CD4-positive, CD25-positive, alpha-beta regulatory T cell (primary cell): ENCODE measurements around the gene SLC35D1. TPM values are rescaled to one million over a fixed set of nuclear protein-coding genes. Genes with fewer than 3 reads are reported as not detected.

Experiments used
- ATAC-seq, 2 donors: fragments of 150-1000 bp; cut with Tn5 transposase; one replicate each; pipeline ENCODE4 v1.10.0; 2021; ENCODE audit warnings: low read depth in 2 of 2, moderate number of reproducible peaks in 2 of 2, moderate library complexity in 1 of 2
- DNase-seq, 3 donors: peaks; one replicate each; pipeline versions ENCODE4 v3.0.0 to v3.0.0-alpha.2; 2012 to 2022; ENCODE audit warnings: mixed read lengths in 1 of 3
- H3K27ac ChIP-seq: one replicate; pipeline ENCODE4 v1.7.0; 2013; ENCODE audit warnings: mild to moderate bottlenecking, low read length; ENCODE audit not compliant: insufficient read depth, poor library complexity, severe bottlenecking
- H3K27me3 ChIP-seq: one replicate; pipeline ENCODE4 v1.7.0; 2013; ENCODE audit warnings: low read length; ENCODE audit not compliant: control insufficient read depth, insufficient read depth
- H3K36me3 ChIP-seq: one replicate; pipeline ENCODE4 v1.7.0; 2013; ENCODE audit warnings: mild to moderate bottlenecking, low read length, moderate library complexity; ENCODE audit not compliant: control insufficient read depth, insufficient read depth
- H3K4me1 ChIP-seq: 2 replicates; pipeline ENCODE4 v1.7.0; 2013; ENCODE audit warnings: mild to moderate bottlenecking, low read length; ENCODE audit not compliant: insufficient read depth, control insufficient read depth, poor library complexity, severe bottlenecking
- H3K4me3 ChIP-seq: one replicate; pipeline ENCODE4 v1.7.0; 2013; ENCODE audit warnings: low read depth, mild to moderate bottlenecking, low read length, moderate library complexity
- H3K9me3 ChIP-seq, 2 experiments: 1 replicate in 1 of 2; 2 replicates in 1 of 2; pipeline ENCODE4 v1.7.0; 2013; ENCODE audit warnings: low read length in 2 of 2, mild to moderate bottlenecking in 1 of 2, moderate library complexity in 1 of 2; ENCODE audit not compliant: control insufficient read depth in 2 of 2
- H3K27ac Mint-ChIP-seq, 3 donors: one replicate each; pipeline ENCODE4 v1.8.0; 2020 to 2022; ENCODE audit warnings: mild to moderate bottlenecking in 3 of 3, mixed read lengths in 3 of 3, moderate library complexity in 2 of 3
- H3K27me3 Mint-ChIP-seq: one replicate; pipeline ENCODE4 v1.8.0; 2022; ENCODE audit warnings: mild to moderate bottlenecking, mixed read lengths
- H3K36me3 Mint-ChIP-seq: one replicate; pipeline ENCODE4 v1.8.0; 2020; ENCODE audit warnings: mixed read lengths
- H3K4me1 Mint-ChIP-seq, 4 donors: one replicate each; pipeline ENCODE4 v1.8.0; 2020 to 2022; ENCODE audit warnings: mixed read lengths in 4 of 4, mild to moderate bottlenecking in 1 of 4
- H3K4me3 Mint-ChIP-seq, 4 donors: one replicate each; pipeline ENCODE4 v1.8.0; 2020 to 2022; ENCODE audit warnings: mild to moderate bottlenecking in 4 of 4, mixed read lengths in 4 of 4, moderate library complexity in 3 of 4
- H3K9me3 Mint-ChIP-seq, 7 donors: one replicate each; pipeline ENCODE4 v1.8.0; 2020 to 2022; ENCODE audit warnings: mixed read lengths in 7 of 7, mild to moderate bottlenecking in 3 of 7, moderate library complexity in 2 of 7
- polyA plus RNA-seq, 4 donors: library from polyadenylated mRNA; unstranded; fragments of 300-500 nt; fragmentation: Illumina TruSeq; gene quantifications; one replicate each; pipeline ENCODE4 v1.2.3, GENCODE V29; 2021
- total RNA-seq: library from RNA; stranded (reverse); gene quantifications from one replicate; pipeline ENCODE4 v1.2.3, GENCODE V29; 2022

Gene SLC35D1
- total RNA-seq (16.7 TPM), polyA plus RNA-seq (1 to 10 TPM; 5.3 to 9.4 (median 7.0) TPM)

DNA sequence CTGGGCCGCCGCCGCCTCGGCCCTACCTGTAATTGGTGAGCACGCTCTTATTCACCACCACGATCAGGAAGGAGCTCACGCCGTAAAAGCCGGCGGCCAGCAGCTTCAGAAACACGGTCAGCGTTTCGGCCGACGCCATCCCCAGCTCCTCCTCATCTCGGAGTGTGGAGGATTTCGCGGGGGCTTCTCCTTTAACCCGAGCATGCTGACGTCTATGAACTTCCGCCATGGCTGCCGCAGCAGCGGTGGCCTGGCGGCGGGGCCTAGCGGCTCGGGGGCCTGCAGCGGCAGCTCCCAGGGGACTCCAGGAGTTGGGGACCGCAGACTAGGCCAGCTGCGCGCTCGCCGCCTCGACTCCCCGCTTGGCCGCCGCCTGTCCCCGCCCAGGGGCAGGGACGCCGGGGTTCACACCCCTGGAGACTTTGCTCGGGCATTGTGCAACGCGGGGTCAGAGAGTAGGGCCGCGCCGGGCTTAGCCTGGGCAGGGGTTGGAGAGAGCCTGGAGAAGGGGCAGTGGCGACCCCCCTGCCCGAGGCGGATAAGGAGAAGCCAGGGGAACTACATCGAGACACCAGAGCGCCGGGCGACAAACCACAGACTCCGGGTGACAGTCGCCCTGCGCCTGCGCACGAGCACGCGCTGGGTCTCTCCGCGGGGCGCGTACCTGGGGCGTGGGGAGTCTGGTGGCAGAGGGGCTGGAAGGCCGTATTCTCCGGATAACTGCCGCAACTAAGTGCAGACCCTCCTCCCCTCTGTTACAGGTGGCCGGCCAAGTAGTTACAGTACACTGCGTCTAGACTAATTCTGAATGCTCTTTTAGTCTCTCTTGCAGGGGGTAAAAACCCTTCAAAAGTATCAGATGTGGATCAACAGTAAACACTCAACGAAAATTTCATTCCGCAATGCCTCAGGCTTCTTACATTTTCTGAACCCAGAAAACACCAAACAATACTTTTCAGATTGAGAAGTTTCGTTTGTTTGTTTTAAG, at the start of gene SLC35D1:
Gene SLC35D1, minus strand, starts transcription at position 364 of the 988 bp plus-strand sequence. Its CDS starts 135 bp downstream, at position 229.
- Histone ChIP-seq H3K4me3 (peak within 1 kb of the TSS; percentile 96), H3K4me1 (peaks cover 28% of the 10 kb centered on the region), H3K27me3 (no peaks in the 10 kb centered on the region), H3K36me3 (peaks cover 11% of the 10 kb centered on the region), H3K9me3 (no peaks in the 10 kb centered on the region), H3K27ac (peak within 1 kb of the TSS; percentile 95)
- Mint-ChIP-seq H3K27ac (peak within 1 kb of the TSS; percentile 93 to 96 (median 94)), H3K36me3 (peaks cover 10% of the 10 kb centered on the region), H3K4me3 (peak within 1 kb of the TSS; percentile 94 to 96 (median 94)), H3K27me3 (no peaks in the 10 kb centered on the region), H3K9me3 (peaks cover 0 to 1% (median 0%) of the 10 kb centered on the region in 7 donors), H3K4me1 (peaks cover 23 to 36% (median 26%) of the 10 kb centered on the region in 4 donors)
- peak; percentile 78 to 81 for ATAC-seq
- peak; percentile 60 to 85 (median 77) for DNase-seq

DNA sequence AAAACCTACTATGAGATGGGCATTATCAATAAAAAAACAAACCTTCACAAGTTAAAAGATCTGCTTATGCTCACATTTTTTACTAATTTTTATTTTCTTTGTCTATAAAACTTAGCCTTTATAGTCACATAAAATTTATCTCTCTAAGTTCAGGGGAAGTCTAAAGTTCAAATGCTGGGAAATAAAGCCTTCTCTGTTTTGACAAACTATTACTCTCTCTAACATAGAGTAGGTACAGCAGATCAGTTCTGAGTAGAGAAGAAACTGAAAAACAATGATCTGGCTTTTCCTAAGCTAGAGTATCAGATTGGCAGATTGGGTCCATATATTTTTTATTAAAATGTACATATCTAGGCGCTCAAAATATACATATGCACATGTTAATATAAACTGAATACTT, 49.6 kb upstream of the SLC35D1 start:
- Mint-ChIP-seq H3K27me3 (peaks cover 33% of the 10 kb centered on the region), H3K27ac (no peak overlapping the region), H3K36me3 (no peaks in the 10 kb centered on the region), H3K4me3 (no peak overlapping the region), H3K9me3 (no peaks in the 10 kb centered on the region), H3K4me1 (peaks cover 0 to 4% (median 0%) of the 10 kb centered on the region in 4 donors)
- DNase-seq (no peak), ATAC-seq (no peak)
- Histone ChIP-seq H3K36me3 (no peaks in the 10 kb centered on the region), H3K27ac (no peak overlapping the region), H3K9me3 (no peaks in the 10 kb centered on the region), H3K4me3 (no peak overlapping the region), H3K27me3 (no peaks in the 10 kb centered on the region), H3K4me1 (no peaks in the 10 kb centered on the region)

DNA sequence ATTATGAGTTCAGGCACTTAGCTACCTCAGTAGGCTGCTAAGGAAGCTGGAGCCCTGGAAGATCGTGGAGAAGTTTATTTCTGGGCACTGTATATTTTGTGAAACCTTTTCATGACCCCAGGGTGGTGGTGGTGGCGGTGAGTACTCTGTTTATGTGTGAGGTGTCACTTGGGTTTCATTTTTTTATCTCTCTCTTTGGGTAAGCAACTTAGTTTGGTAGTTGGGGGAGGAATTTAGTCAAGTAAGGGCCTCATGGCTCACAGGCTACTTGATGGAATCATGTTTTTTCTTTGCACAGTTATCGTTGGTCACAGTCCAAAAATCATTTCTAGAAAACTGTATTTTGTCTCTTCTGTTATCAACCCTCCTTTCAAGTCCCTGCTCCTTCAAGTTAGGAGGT, 46.9 kb upstream of the SLC35D1 start:
- no peaks in the 10 kb centered on the region for H3K36me3 ChIP-seq
- Mint-ChIP-seq H3K27me3 (peaks cover 35% of the 10 kb centered on the region), H3K4me1 (no peaks in the 10 kb centered on the region), H3K4me3 (no peak overlapping the region), H3K27ac (no peak overlapping the region), H3K9me3 (peaks cover 0 to 2% (median 0%) of the 10 kb centered on the region in 7 donors), H3K36me3 (no peaks in the 10 kb centered on the region)
- DNase-seq (no peak), ATAC-seq (no peak)
- no peak overlapping the region for H3K27ac ChIP-seq
- no peaks in the 10 kb centered on the region for H3K4me1 ChIP-seq
- H3K9me3 ChIP-seq = no peaks in the 10 kb centered on the region
- H3K4me3 ChIP-seq = no peak overlapping the region
- H3K27me3 ChIP-seq = peaks cover 5% of the 10 kb centered on the region

DNA sequence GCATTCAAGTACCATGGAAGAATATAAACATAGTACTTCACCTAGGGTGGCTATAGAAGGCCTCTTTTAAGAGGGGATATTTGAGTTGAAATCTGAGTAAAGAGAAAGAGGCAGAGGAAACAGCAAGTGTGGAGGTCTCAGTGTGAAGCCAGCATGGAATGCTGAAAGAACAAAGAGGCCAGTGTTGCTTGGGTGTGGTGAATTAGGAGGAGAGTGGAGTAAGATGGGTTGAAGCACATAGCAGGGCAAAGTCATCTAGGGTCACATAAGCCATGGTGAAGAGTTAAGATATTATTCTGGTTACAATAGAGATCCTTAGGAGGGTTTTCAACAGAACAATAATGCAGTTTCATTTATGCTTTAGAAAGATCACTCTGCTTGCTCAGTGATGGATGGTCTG, 43.4 kb upstream of the SLC35D1 start:
- peaks cover 0 to 2% (median 0%) of the 10 kb centered on the region in 7 donors for H3K9me3 Mint-ChIP-seq
- Histone ChIP-seq H3K27me3 (peaks cover 7% of the 10 kb centered on the region), H3K27ac (no peak overlapping the region), H3K9me3 (no peaks in the 10 kb centered on the region), H3K36me3 (no peaks in the 10 kb centered on the region), H3K4me3 (no peak overlapping the region), H3K4me1 (no peaks in the 10 kb centered on the region)
- no peaks in the 10 kb centered on the region for H3K36me3 Mint-ChIP-seq
- no peaks in the 10 kb centered on the region for H3K4me1 Mint-ChIP-seq
- H3K4me3 Mint-ChIP-seq = no peak overlapping the region
- DNase-seq (no peak), ATAC-seq (no peak)
- no peak overlapping the region for H3K27ac Mint-ChIP-seq
- H3K27me3 Mint-ChIP-seq = peaks cover 47% of the 10 kb centered on the region

DNA sequence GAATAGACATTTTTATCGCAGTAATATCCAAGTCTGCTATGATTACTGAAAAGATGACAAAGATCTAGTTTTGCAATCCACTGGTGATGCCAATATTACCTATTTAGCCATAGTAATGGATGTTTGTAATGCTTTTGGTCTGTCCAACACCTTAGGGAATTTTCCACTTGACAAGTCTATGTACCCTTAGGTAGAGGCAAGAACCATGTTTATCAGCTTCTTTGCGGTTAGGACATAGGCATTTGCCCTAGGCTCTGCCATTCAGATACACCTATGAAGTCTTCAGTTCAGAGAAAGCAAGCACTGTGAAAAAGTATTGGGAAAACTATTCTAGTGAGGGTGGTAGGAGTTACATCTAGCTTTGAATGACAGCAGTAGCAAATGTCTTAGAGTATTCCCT, 40.2 kb upstream of the SLC35D1 start:
- Histone ChIP-seq H3K4me3 (no peak overlapping the region), H3K27ac (no peak overlapping the region), H3K36me3 (no peaks in the 10 kb centered on the region), H3K4me1 (no peaks in the 10 kb centered on the region), H3K9me3 (no peaks in the 10 kb centered on the region), H3K27me3 (peaks cover 7% of the 10 kb centered on the region)
- ATAC-seq (no peak), DNase-seq (no peak)
- Mint-ChIP-seq H3K27ac (no peak overlapping the region), H3K4me1 (no peaks in the 10 kb centered on the region), H3K4me3 (no peak overlapping the region), H3K9me3 (peaks cover 0 to 2% (median 0%) of the 10 kb centered on the region in 7 donors), H3K36me3 (no peaks in the 10 kb centered on the region), H3K27me3 (peaks cover 33% of the 10 kb centered on the region)

DNA sequence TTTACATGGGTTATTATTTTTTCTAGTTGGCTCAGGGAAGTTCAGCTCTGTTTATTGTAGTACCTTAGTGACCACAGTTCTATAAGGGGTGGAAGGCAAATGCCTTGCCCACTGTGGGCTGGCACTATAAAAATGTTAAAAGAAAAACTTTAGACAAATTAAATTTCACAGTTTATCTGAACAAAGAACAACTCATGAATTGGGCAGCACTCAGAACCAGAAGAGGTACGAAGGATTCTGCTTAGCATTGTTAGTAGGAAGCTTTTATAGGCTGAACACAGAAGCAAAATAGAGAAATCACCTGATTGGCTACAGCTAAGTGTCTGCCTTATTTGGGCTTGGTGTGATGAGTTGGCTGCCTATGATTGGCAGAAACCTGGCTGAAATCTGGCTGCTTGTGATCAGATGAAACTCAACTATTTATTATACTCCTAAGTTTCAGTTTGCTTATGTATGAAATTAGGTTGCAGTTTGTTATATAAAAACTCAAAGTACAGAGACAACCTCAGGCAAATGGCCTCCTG, 35.8 kb upstream of the SLC35D1 start:
- no peaks in the 10 kb centered on the region for H3K9me3 ChIP-seq
- no peak overlapping the region for H3K27ac ChIP-seq
- ATAC-seq (no peak), DNase-seq (no peak)
- no peaks in the 10 kb centered on the region for H3K36me3 ChIP-seq
- Mint-ChIP-seq H3K27ac (no peak overlapping the region), H3K4me1 (no peaks in the 10 kb centered on the region), H3K36me3 (no peaks in the 10 kb centered on the region), H3K27me3 (peaks cover 14% of the 10 kb centered on the region), H3K9me3 (peaks cover 0 to 4% (median 0%) of the 10 kb centered on the region in 7 donors), H3K4me3 (no peak overlapping the region)
- H3K4me1 ChIP-seq = no peaks in the 10 kb centered on the region
- H3K4me3 ChIP-seq = no peak overlapping the region
- no peaks in the 10 kb centered on the region for H3K27me3 ChIP-seq

DNA sequence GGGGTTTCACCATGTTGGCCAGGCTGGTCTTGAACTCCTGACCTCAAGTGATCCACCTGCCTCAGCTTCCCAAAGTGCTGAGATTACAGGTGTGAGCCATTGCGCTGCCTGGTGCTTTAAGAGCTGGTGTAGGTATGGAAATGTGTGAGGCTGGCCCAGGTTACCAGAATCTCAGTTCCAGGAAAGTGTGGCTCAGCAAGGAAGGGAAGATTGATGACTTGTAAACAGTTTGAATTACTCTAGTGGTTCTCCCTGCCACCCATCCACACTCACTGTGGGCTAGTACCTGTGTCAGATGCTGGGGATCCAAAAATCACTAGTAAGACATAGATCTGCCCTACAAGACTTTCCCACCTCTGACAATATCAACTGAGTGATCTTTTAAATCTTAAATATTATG, 34.5 kb upstream of the SLC35D1 start:
- no peak for DNase-seq
- no peaks in the 10 kb centered on the region for H3K4me1 Mint-ChIP-seq
- Histone ChIP-seq H3K4me1 (no peaks in the 10 kb centered on the region), H3K4me3 (no peak overlapping the region), H3K27me3 (no peaks in the 10 kb centered on the region), H3K36me3 (no peaks in the 10 kb centered on the region), H3K9me3 (no peaks in the 10 kb centered on the region), H3K27ac (no peak overlapping the region)
- H3K27me3 Mint-ChIP-seq = peaks cover 10% of the 10 kb centered on the region
- no peak overlapping the region for H3K4me3 Mint-ChIP-seq
- no peak overlapping the region for H3K27ac Mint-ChIP-seq
- peaks cover 0 to 4% (median 0%) of the 10 kb centered on the region in 7 donors for H3K9me3 Mint-ChIP-seq
- no peaks in the 10 kb centered on the region for H3K36me3 Mint-ChIP-seq
- no peak for ATAC-seq
